Uterus (tissue), 2 donors: ENCODE measurements around the gene MED25.

Source experiments
- CTCF ChIP-seq, 4 experiments: fragments of 200-600 bp in 2 of 4; fragments of 450-650 bp in 2 of 4; sonication (generic) in 2 of 4; IDR thresholded peaks; one replicate each; pipeline ENCODE4 v1.5.1; 2016 to 2019; ENCODE audit warnings: antibody characterized with exemption in 4 of 4, mild to moderate bottlenecking in 2 of 4, moderate library complexity in 1 of 4
- POLR2A ChIP-seq, 2 donors: fragments of 450-650 bp; IDR thresholded peaks; one replicate each; pipeline ENCODE4 v1.6.1; 2016; ENCODE audit warnings: antibody characterized with exemption in 2 of 2, mild to moderate bottlenecking in 1 of 2, moderate library complexity in 1 of 2

- TF ChIP-seq CTCF (IDR thresholded peaks at IDR 0.05) (no peak), POLR2A (IDR thresholded peaks at IDR 0.05) (no peak)
Measured at GRCh38 chr19:49845414-49845813, 27.3 kb downstream of the MED25 start.
